GM21447 (cell line): ENCODE results near the gene ISOC2.
"Not testable (repeated sequence)": the region's sequence is repeated elsewhere in the genome, so short reads cannot be mapped to it uniquely, and the experiment has no call there.

Experiments
- ATAC-seq: cut with Tn5 transposase; IDR thresholded peaks from one replicate; pipeline ENCODE4 v1.9.1; 2021; ENCODE audit not compliant: unreplicated experiment

ISOC2 gene

GRCh38 chr19:55410168-55410567 lies 51.3 kb downstream of the ISOC2 start:
- ATAC-seq: no peak

GRCh38 chr19:55409179-55409578 lies 52.3 kb downstream of the ISOC2 start:
- ATAC-seq: not testable (repeated sequence)

GRCh38 chr19:55408533-55408872 lies 52.9 kb downstream of the ISOC2 start:
- no peak for ATAC-seq

GRCh38 chr19:55407800-55408532 lies 53.5 kb downstream of the ISOC2 start:
- peak; percentile 85 for ATAC-seq

- not testable (repeated sequence) for ATAC-seq
These were observed 54.0 kb downstream of the ISOC2 start, which contains the start of gene UBE2S for GRCh38 chr19:55407550-55407799. UBE2S (minus strand) TSS chr19:55407788; CDS start chr19:55407589, 199 bp downstream.

GRCh38 chr19:55406826-55407549 lies 54.5 kb downstream of the ISOC2 start:
- ATAC-seq: peak; percentile 4

- no peak for ATAC-seq
These were observed 55.2 kb downstream of the ISOC2 start for GRCh38 chr19:55406091-55406825.

GRCh38 chr19:55405638-55406037 lies 55.8 kb downstream of the ISOC2 start:
- no peak for ATAC-seq
